Peyer's patch (tissue), 4 donors: ENCODE results near the gene CD164. TPM values are rescaled to one million over a fixed set of nuclear protein-coding genes. Genes with fewer than 3 reads are reported as not detected.
A peak's percentile ranks its signal among the peaks of the same experiment; 100 is the strongest.

ENCODE experiments used
- DNase-seq, 3 donors: peaks; one replicate each; pipeline ENCODE4 v3.0.0-alpha.2; 2017 to 2019
- H3K27ac ChIP-seq, 4 donors: fragments of 200-600 bp; sonication (generic); one replicate each; pipeline ENCODE4 v1.5.1; 2016 to 2019
- H3K27me3 ChIP-seq, 2 donors: fragments of 200-600 bp; sonication (generic); one replicate each; pipeline ENCODE4 v1.5.1; 2019
- H3K36me3 ChIP-seq, 3 donors: fragments of 200-600 bp; sonication (generic); one replicate each; pipeline ENCODE4 v1.5.1; 2016 to 2019
- H3K4me1 ChIP-seq, 4 donors: fragments of 200-600 bp; sonication (generic); one replicate each; pipeline ENCODE4 v1.5.1; 2016 to 2019
- H3K4me3 ChIP-seq, 4 donors: fragments of 200-600 bp; sonication (generic); 1 replicate in 3 of 4; 2 replicates in 1 of 4; pipeline ENCODE4 v1.5.1; 2016 to 2019; ENCODE audit warnings: mild to moderate bottlenecking in 1 of 4
- H3K9me3 ChIP-seq, 4 donors: fragments of 200-600 bp; sonication (generic); one replicate each; pipeline ENCODE4 v1.5.1; 2016 to 2019; ENCODE audit warnings: mild to moderate bottlenecking in 1 of 4
- POLR2A ChIP-seq, 2 donors: fragments of 450-650 bp; IDR thresholded peaks; one replicate each; pipeline ENCODE4 v1.5.1; 2017; ENCODE audit warnings: antibody characterized with exemption in 2 of 2, mild to moderate bottlenecking in 2 of 2, moderate library complexity in 2 of 2
- total RNA-seq, 4 donors: library from RNA; depleted of rRNA; stranded (reverse); fragments of >200 nt; gene quantifications; one replicate each; pipeline ENCODE4 v1.1.0, GENCODE V29; 2016
- TF ChIP-seq, protein P1 (sequence below), 6 experiments: fragments of 450-650 bp in 4 of 6; fragments of 200-600 bp in 2 of 6; sonication (generic) in 1 of 6; IDR thresholded peaks; one replicate each; pipeline ENCODE4 v1.5.1; 2017 to 2019; ENCODE audit warnings: antibody characterized with exemption in 6 of 6, mild to moderate bottlenecking in 3 of 6, moderate library complexity in 1 of 6

CD164 gene
- total RNA-seq, 4 donors from 2014 or later = 62.7 to 382 (median 216) TPM

DNA sequence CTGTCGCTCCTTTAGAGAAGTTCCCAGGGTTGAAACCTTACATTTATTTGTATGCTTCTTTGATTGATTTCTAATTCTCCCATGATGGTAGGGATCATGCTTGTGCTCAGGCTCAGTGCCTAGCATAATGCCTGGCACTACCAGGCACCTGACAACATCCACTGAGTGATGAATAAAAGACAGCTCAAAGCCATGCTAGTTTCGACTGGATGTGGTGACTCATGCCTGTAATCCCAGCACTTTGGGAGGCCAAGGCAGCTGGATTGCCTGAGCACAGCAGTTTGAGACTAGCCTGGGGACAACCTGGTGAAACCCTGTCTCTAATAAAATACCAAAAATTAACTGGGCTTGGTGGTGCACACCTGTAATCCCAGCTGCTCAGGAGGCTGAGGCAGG, 11.6 kb upstream of the CD164 start:
- no peaks in the 10 kb centered on the region for H3K36me3 ChIP-seq
- H3K9me3 ChIP-seq = no peaks in the 10 kb centered on the region
- TF ChIP-seq, protein P1, sequence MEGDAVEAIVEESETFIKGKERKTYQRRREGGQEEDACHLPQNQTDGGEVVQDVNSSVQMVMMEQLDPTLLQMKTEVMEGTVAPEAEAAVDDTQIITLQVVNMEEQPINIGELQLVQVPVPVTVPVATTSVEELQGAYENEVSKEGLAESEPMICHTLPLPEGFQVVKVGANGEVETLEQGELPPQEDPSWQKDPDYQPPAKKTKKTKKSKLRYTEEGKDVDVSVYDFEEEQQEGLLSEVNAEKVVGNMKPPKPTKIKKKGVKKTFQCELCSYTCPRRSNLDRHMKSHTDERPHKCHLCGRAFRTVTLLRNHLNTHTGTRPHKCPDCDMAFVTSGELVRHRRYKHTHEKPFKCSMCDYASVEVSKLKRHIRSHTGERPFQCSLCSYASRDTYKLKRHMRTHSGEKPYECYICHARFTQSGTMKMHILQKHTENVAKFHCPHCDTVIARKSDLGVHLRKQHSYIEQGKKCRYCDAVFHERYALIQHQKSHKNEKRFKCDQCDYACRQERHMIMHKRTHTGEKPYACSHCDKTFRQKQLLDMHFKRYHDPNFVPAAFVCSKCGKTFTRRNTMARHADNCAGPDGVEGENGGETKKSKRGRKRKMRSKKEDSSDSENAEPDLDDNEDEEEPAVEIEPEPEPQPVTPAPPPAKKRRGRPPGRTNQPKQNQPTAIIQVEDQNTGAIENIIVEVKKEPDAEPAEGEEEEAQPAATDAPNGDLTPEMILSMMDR (IDR thresholded peaks at IDR 0.05) = no peak
- TF ChIP-seq POLR2A (IDR thresholded peaks at IDR 0.05) = no peak
- H3K4me3 ChIP-seq = no peak overlapping the region
- no peak overlapping the region for H3K27ac ChIP-seq
- H3K4me1 ChIP-seq = no peaks in the 10 kb centered on the region
- no peaks in the 10 kb centered on the region for H3K27me3 ChIP-seq
- peak in 1 of 3 donors; percentile 58 for DNase-seq

DNA sequence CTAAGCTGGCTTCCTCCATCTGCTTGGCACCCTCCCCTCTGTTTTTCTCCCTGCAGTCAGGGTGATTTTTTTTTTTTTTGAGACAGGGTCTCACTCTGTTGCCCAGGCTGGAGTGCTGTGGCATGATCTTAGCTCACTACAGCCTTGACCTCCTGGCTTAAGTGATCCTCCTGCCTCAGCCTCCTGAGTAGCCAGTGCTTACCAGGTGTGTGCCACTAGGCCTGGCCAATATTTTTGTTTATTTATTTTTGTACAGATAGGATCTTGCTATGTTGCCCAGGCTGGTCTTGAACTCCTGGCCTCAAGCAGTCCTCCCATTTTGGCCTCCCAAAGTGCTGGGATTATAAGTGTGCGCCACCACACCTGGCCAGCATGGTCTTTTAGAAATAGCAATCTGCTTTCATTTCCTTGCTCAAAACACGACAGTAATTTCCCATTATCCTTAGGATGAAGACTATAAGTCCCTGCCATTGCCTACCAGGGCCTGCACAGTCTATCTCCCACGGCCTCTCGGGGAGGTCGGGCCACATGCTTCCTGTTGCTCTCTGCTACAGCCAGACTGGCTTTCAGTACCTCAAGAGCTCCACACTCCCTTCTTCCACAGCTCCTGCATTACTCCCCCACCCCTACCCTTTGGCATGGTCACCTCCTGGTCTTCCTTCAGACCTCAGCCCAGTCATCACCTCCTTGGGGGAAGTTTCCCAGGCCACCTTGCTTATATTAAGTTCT, 11.1 kb upstream of the CD164 start:
- H3K9me3 ChIP-seq = no peaks in the 10 kb centered on the region
- H3K36me3 ChIP-seq = no peaks in the 10 kb centered on the region
- H3K27me3 ChIP-seq = no peaks in the 10 kb centered on the region
- no peak overlapping the region for H3K4me3 ChIP-seq
- DNase-seq = no peak
- H3K27ac ChIP-seq = no peak overlapping the region
- H3K4me1 ChIP-seq = no peaks in the 10 kb centered on the region
- TF ChIP-seq, protein P1 (IDR thresholded peaks at IDR 0.05) = no peak
- no peak for TF ChIP-seq POLR2A (IDR thresholded peaks at IDR 0.05)

DNA sequence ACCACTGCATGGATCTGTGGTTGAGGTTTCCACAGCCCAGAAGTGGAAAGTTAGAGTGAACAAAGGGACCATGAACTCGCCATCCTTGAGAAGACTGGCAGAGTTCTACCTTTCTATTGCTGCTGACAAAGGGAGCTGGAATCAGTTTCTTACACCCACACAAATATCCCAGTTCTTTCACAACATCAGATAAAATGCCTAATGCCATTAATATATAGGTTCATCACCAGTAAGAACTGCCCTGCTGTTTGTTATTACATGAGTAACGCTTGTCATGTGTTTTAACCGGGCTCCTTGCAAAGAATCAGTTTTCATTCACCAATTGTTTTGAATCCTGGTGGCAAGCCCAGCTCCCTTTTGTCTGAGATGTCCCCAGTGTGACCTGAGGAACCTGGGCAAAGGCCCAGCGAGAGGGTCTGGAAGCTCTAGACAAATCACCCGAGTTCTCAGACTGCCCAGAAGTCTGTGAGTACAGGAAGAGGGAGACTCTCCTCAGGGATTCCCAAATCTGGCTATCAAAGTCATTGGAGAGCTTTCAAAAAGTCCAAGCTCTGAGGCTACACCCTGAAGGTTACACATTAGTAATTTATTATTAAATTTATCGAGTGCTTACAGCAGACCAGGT, 7.5 kb upstream of the CD164 start:
- Histone ChIP-seq H3K4me3 (no peak overlapping the region), H3K4me1 (peaks cover 0 to 6% (median 0%) of the 10 kb centered on the region in 4 donors), H3K9me3 (no peaks in the 10 kb centered on the region), H3K36me3 (no peaks in the 10 kb centered on the region), H3K27me3 (no peaks in the 10 kb centered on the region), H3K27ac (no peak overlapping the region)
- DNase-seq = no peak
- no peak for TF ChIP-seq POLR2A (IDR thresholded peaks at IDR 0.05)
- TF ChIP-seq, protein P1 (IDR thresholded peaks at IDR 0.05) = no peak

DNA sequence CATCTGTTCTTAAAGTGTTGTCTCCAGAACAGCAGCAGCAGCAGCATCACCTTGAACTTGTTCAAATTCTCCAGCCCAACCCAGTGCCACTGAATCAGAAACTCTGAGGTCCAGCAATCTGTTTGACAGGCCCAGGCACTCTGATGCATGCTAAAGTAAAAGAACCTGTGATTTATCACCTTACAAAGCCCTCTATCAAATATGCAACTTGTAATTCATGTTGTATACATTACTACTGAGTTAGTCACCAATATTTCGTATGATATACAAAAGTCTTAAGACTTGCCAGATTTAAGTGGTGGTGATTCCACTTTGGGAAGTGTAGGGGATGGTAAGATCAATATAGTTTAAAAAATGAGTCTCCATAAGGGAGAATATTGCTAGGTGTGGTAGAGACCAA, 6.0 kb upstream of the CD164 start:
- H3K27ac ChIP-seq = no peak overlapping the region
- no peaks in the 10 kb centered on the region for H3K9me3 ChIP-seq
- no peak overlapping the region for H3K4me3 ChIP-seq
- no peak for DNase-seq
- no peaks in the 10 kb centered on the region for H3K36me3 ChIP-seq
- H3K27me3 ChIP-seq = no peaks in the 10 kb centered on the region
- TF ChIP-seq, protein P1 (IDR thresholded peaks at IDR 0.05) = no peak
- TF ChIP-seq POLR2A (IDR thresholded peaks at IDR 0.05) = no peak
- peaks cover 0 to 19% (median 1%) of the 10 kb centered on the region in 4 donors for H3K4me1 ChIP-seq

DNA sequence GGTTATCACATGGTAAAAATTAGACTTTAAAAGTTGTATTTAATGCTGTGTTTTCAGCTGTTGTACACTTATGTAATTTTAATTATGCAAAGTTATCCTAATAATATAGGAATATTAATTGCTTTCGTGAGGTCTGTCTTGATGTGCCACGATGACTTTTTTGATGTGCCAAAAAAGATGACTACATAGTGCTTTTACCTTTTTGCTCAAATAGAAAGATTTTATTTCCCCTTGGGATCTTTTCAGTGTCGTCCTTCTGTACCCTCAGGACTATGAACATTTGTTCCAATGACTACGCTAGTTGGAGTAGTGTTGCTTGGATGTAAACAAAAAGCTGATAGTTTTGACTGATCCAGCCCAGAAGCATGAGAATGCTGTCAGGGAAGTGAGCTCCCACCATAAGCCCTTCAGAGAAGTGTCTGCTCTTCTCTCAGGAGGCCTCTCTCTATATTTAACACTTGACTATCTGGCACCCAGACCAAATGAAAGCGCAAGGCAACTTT, 1.2 kb upstream of the CD164 start:
- TF ChIP-seq POLR2A (IDR thresholded peaks at IDR 0.05) = no peak
- TF ChIP-seq, protein P1 (IDR thresholded peaks at IDR 0.05) = no peak
- peaks cover 0 to 33% (median 10%) of the 10 kb centered on the region in 4 donors for H3K4me1 ChIP-seq
- peak overlapping the region in 3 of 4 donors; percentile 91 to 92 (median 91) for H3K4me3 ChIP-seq
- H3K27me3 ChIP-seq = no peaks in the 10 kb centered on the region
- no peaks in the 10 kb centered on the region for H3K9me3 ChIP-seq
- peaks cover 0 to 1% (median 0%) of the 10 kb centered on the region in 3 donors for H3K36me3 ChIP-seq
- no peak for DNase-seq
- peak overlapping the region; percentile 99 to 100 (median 100) for H3K27ac ChIP-seq
